Mesenchymal stem cell (in vitro differentiated cells and primary cell): ENCODE measurements around the gene GABPB1.

Experiments
- DNase-seq: peaks from one replicate; pipeline ENCODE4 v3.0.0-alpha.2; 2013
- H2AFZ ChIP-seq: one replicate; pipeline ENCODE4 v1.6.1; 2013; ENCODE audit warnings: low read depth, mild to moderate bottlenecking, control low read depth, inconsistent platforms, low read length, moderate library complexity
- H2AK5ac ChIP-seq: 2 replicates; pipeline ENCODE4 v1.6.1; 2013; ENCODE audit warnings: low read length, moderate library complexity, mild to moderate bottlenecking, inconsistent platforms; ENCODE audit not compliant: severe bottlenecking
- H2BK120ac ChIP-seq: one replicate; pipeline ENCODE4 v1.6.1; 2013; ENCODE audit warnings: low read depth, mild to moderate bottlenecking, inconsistent platforms, low read length, moderate library complexity
- H2BK12ac ChIP-seq, 2 experiments: one replicate each; pipeline ENCODE4 v1.6.1; 2013; ENCODE audit warnings: inconsistent platforms in 2 of 2, low read length in 2 of 2, mild to moderate bottlenecking in 2 of 2, moderate library complexity in 2 of 2, control low read depth in 1 of 2
- H2BK15ac ChIP-seq: one replicate; pipeline ENCODE4 v1.6.1; 2013; ENCODE audit warnings: mild to moderate bottlenecking, low read depth, inconsistent platforms; ENCODE audit not compliant: poor library complexity, severe bottlenecking
- H2BK5ac ChIP-seq: 2 replicates; pipeline ENCODE4 v1.6.1; 2013; ENCODE audit warnings: low read depth, mild to moderate bottlenecking, low read length, control low read depth, inconsistent platforms; ENCODE audit not compliant: poor library complexity, severe bottlenecking
- H3K14ac ChIP-seq, 2 experiments: one replicate each; pipeline ENCODE4 v1.6.1; 2013; ENCODE audit warnings: inconsistent platforms in 2 of 2, low read length in 2 of 2, control low read depth in 1 of 2, mild to moderate bottlenecking in 1 of 2, moderate library complexity in 1 of 2
- H3K18ac ChIP-seq, 2 experiments: one replicate each; pipeline ENCODE4 v1.6.1; 2013; ENCODE audit warnings: inconsistent platforms in 2 of 2, low read length in 2 of 2, control low read depth in 1 of 2, low read depth in 1 of 2, mild to moderate bottlenecking in 1 of 2
- H3K23ac ChIP-seq, 2 experiments: one replicate each; pipeline ENCODE4 v1.6.1; 2013; ENCODE audit warnings: inconsistent platforms in 2 of 2, low read length in 2 of 2, mild to moderate bottlenecking in 2 of 2, moderate library complexity in 2 of 2, control low read depth in 1 of 2
- H3K27ac ChIP-seq: 2 replicates; pipeline ENCODE4 v1.5.1; 2013; ENCODE audit warnings: mild to moderate bottlenecking, moderate library complexity, low read length, control low read depth, inconsistent platforms; ENCODE audit not compliant: poor library complexity, severe bottlenecking
- H3K27me3 ChIP-seq, 2 experiments: 2 replicates each; pipeline versions ENCODE4 v1.6.1 to v1.7.0; 2013; ENCODE audit warnings: low read length in 2 of 2, mild to moderate bottlenecking in 2 of 2, moderate library complexity in 2 of 2, control low read depth in 1 of 2, inconsistent platforms in 1 of 2; ENCODE audit not compliant: control insufficient read depth in 1 of 2, insufficient read depth in 1 of 2
- H3K36me3 ChIP-seq, 2 experiments: 2 replicates each; pipeline versions ENCODE4 v1.6.1 to v1.7.0; 2013; ENCODE audit warnings: low read length in 2 of 2, control low read depth in 1 of 2, inconsistent platforms in 1 of 2, low read depth in 1 of 2, mild to moderate bottlenecking in 1 of 2; ENCODE audit not compliant: insufficient read depth in 2 of 2, control insufficient read depth in 1 of 2
- H3K4ac ChIP-seq, 2 experiments: one replicate each; pipeline ENCODE4 v1.6.1; 2013; ENCODE audit warnings: inconsistent platforms in 2 of 2, low read length in 2 of 2, mild to moderate bottlenecking in 2 of 2, moderate library complexity in 2 of 2, control low read depth in 1 of 2, low read depth in 1 of 2
- H3K4me1 ChIP-seq: 2 replicates; pipeline ENCODE4 v1.6.1; 2013; ENCODE audit warnings: low read depth, low read length, control low read depth; ENCODE audit not compliant: control insufficient read depth, insufficient read depth
- H3K4me2 ChIP-seq: 2 replicates; pipeline ENCODE4 v1.6.1; 2013; ENCODE audit warnings: low read length, mild to moderate bottlenecking, inconsistent platforms; ENCODE audit not compliant: poor library complexity, severe bottlenecking
- H3K4me3 ChIP-seq, 2 experiments: 2 replicates each; pipeline versions ENCODE4 v1.5.1 to v1.7.0; 2013; ENCODE audit warnings: low read length in 2 of 2, mild to moderate bottlenecking in 2 of 2, control low read depth in 1 of 2, low read depth in 1 of 2; ENCODE audit not compliant: insufficient read depth in 1 of 2
- H3K79me1 ChIP-seq: replicated peaks from 2 replicates; pipeline ENCODE4 v1.6.1; 2013; ENCODE audit warnings: mild to moderate bottlenecking, control low read depth, low read length, inconsistent platforms; ENCODE audit not compliant: poor library complexity, severe bottlenecking
- H3K9ac ChIP-seq: 2 replicates; pipeline ENCODE4 v1.7.0; 2013; ENCODE audit warnings: mild to moderate bottlenecking, low read length, moderate library complexity
- H3K9me3 ChIP-seq: 2 replicates; pipeline ENCODE4 v1.7.0; 2013; ENCODE audit warnings: mild to moderate bottlenecking, low read length; ENCODE audit not compliant: control insufficient read depth
- H4K8ac ChIP-seq: one replicate; pipeline ENCODE4 v1.6.1; 2013; ENCODE audit warnings: inconsistent platforms, mild to moderate bottlenecking, low read length, moderate library complexity
- H4K91ac ChIP-seq: one replicate; pipeline ENCODE4 v1.6.1; 2013; ENCODE audit warnings: mild to moderate bottlenecking, low read length, inconsistent platforms
- whole genome bisulfite sequencing: methylation state at CpG from one replicate; pipeline ENCODE4 v1.1.7; 2013; ENCODE audit warnings: mixed read lengths; 5-methylcytosine and 5-hydroxymethylcytosine counted together

Gene GABPB1

DNA sequence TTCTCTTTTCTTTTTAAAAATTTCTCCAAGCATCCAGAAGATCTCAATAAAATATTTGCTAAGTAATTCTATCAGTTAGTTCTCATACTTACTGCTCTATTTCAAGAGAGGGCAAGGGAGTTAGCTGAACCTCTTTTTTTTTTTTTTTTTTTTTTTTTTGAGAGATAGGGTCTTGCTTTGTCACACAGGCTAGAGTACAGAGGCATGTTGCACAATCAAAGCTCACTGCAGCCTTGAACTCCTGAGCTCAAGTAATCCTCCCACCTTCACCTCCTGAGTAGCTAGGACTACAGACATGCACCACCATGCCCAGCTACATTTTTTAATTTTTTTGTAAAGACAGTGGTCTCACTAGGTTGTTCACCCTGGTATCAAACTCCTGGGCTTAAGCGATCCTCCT, 110.8 kb downstream of the GABPB1 start:
- Histone ChIP-seq H3K4me3 (no peak overlapping the region), H3K4me2 (no peak overlapping the region), H2BK15ac (no peak overlapping the region), H4K91ac (no peak overlapping the region), H3K4me1 (peaks cover 2% of the 10 kb centered on the region), H3K14ac (no peak overlapping the region), H2BK5ac (no peak overlapping the region), H3K36me3 (no peaks in the 10 kb centered on the region), H3K23ac (no peak overlapping the region), H3K18ac (no peak overlapping the region), H2BK120ac (no peak overlapping the region), H3K27ac (no peak overlapping the region), H2AFZ (no peak overlapping the region), H3K27me3 (no peaks in the 10 kb centered on the region), H3K79me1 (no peaks in the 10 kb centered on the region), H2AK5ac (no peak overlapping the region), H3K9ac (no peak overlapping the region), H4K8ac (no peak overlapping the region), H2BK12ac (no peak overlapping the region), H3K9me3 (no peaks in the 10 kb centered on the region), H3K4ac (no peak overlapping the region)
- WGBS: 96% methylated on average over 1 of the region's 1 CpG
- no peak for DNase-seq

DNA sequence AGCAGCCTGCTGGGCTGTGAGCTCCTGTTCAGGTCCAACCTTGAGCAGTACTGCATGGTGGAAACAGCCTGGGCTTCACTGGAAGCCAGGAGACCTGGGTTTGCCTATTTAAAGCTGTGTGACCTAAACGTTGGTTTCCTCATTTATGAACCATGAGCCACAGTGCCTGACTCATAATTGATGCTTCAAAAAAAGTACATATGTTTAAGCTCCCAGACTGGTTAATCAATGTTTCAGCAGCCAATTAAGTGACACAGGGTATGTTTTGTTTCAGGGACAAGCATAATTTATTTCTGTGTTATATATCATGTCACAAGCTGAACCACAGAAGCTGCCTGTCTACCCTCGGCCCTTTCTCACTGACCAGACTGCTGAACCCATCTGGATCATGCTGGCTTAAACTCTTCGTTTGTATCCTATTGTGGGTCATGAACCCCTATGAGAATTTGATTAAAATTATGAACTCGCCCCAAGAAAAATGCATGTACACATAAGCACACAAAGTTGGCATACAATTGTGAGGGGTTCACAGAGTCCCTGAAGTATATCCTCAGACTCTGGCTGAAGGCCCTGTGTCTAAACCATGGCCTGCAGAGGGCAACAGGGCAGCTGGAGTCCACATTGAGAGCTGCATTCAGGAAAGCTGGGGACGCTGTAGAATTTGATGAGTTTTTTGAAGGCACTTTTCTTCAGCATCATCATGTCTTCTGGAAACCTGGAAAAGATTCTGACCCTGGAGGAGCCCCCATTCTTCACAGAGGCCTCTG, 113.1 kb downstream of the GABPB1 start:
- Histone ChIP-seq H2AK5ac (no peak overlapping the region), H3K36me3 (no peaks in the 10 kb centered on the region), H3K23ac (no peak overlapping the region), H3K18ac (no peak overlapping the region), H3K27me3 (no peaks in the 10 kb centered on the region), H2BK12ac (no peak overlapping the region), H2BK15ac (no peak overlapping the region), H4K91ac (no peak overlapping the region), H3K4me3 (no peak overlapping the region), H3K4me1 (no peaks in the 10 kb centered on the region), H3K9ac (no peak overlapping the region), H4K8ac (no peak overlapping the region), H3K9me3 (no peaks in the 10 kb centered on the region), H3K14ac (no peak overlapping the region), H2BK5ac (no peak overlapping the region), H2BK120ac (no peak overlapping the region), H3K79me1 (no peaks in the 10 kb centered on the region), H3K4ac (no peak overlapping the region), H3K27ac (no peak overlapping the region), H3K4me2 (no peak overlapping the region), H2AFZ (no peak overlapping the region)
- peak; percentile 51 for DNase-seq
- WGBS: 72% methylated on average over 5 of the region's 5 CpGs

- Histone ChIP-seq H3K4me2 (no peak overlapping the region), H2AFZ (no peak overlapping the region), H3K27me3 (no peaks in the 10 kb centered on the region), H2AK5ac (no peak overlapping the region), H3K23ac (no peak overlapping the region), H3K27ac (no peak overlapping the region), H4K91ac (no peak overlapping the region), H3K14ac (no peak overlapping the region), H4K8ac (no peak overlapping the region), H3K9me3 (no peaks in the 10 kb centered on the region), H3K4ac (no peak overlapping the region), H3K79me1 (no peaks in the 10 kb centered on the region), H3K4me3 (no peak overlapping the region), H3K9ac (no peak overlapping the region), H2BK5ac (no peak overlapping the region), H2BK12ac (no peak overlapping the region), H2BK15ac (no peak overlapping the region), H3K4me1 (no peaks in the 10 kb centered on the region), H3K36me3 (no peaks in the 10 kb centered on the region), H3K18ac (no peak overlapping the region), H2BK120ac (no peak overlapping the region)
- no peak for DNase-seq
- WGBS: 83% methylated on average over 2 of the region's 2 CpGs
These were observed 116.7 kb downstream of the GABPB1 start for GRCh38 chr15:50238255-50238654.

- Histone ChIP-seq H2BK15ac (no peak overlapping the region), H3K4me3 (no peak overlapping the region), H2AK5ac (no peak overlapping the region), H3K14ac (no peak overlapping the region), H3K27ac (no peak overlapping the region), H2BK120ac (no peak overlapping the region), H3K9ac (no peak overlapping the region), H4K8ac (no peak overlapping the region), H3K9me3 (no peaks in the 10 kb centered on the region), H4K91ac (no peak overlapping the region), H3K4me2 (no peak overlapping the region), H3K36me3 (no peaks in the 10 kb centered on the region), H3K4ac (no peak overlapping the region), H3K4me1 (no peaks in the 10 kb centered on the region), H3K79me1 (no peaks in the 10 kb centered on the region), H2BK5ac (no peak overlapping the region), H3K27me3 (no peaks in the 10 kb centered on the region), H3K23ac (no peak overlapping the region), H2AFZ (no peak overlapping the region), H2BK12ac (no peak overlapping the region), H3K18ac (no peak overlapping the region)
- WGBS: 92% methylated on average over 9 of the region's 9 CpGs
- DNase-seq: no peak
These were observed 118.6 kb downstream of the GABPB1 start for GRCh38 chr15:50236433-50236832.
